Colonic mucosa (tissue), 4 donors: ENCODE measurements around the gene CYP26A1. TPM values are rescaled to one million over a fixed set of nuclear protein-coding genes. Genes with fewer than 3 reads are reported as not detected.

Experiments
- DNase-seq: peaks from one replicate; pipeline ENCODE4 v3.0.0-alpha.2; 2020
- H3K27ac ChIP-seq: fragments of 200-600 bp; one replicate; pipeline ENCODE4 v1.8.0; 2021
- H3K27me3 ChIP-seq: fragments of 200-600 bp; one replicate; pipeline ENCODE4 v1.8.0; 2021
- H3K36me3 ChIP-seq: fragments of 200-600 bp; one replicate; pipeline ENCODE4 v1.8.0; 2021
- H3K4me1 ChIP-seq: fragments of 200-600 bp; one replicate; pipeline ENCODE4 v1.8.0; 2021; ENCODE audit warnings: mild to moderate bottlenecking
- H3K4me3 ChIP-seq: fragments of 200-600 bp; one replicate; pipeline ENCODE4 v1.8.0; 2021
- H3K9ac ChIP-seq, 2 donors: one replicate each; pipeline ENCODE4 v1.7.0; 2013; ENCODE audit warnings: control low read depth in 2 of 2, low read depth in 2 of 2, low read length in 2 of 2
- H3K9me3 ChIP-seq: fragments of 200-600 bp; one replicate; pipeline ENCODE4 v1.8.0; 2021
- CTCF ChIP-seq: fragments of 200-600 bp; IDR thresholded peaks from one replicate; pipeline ENCODE4 v1.8.0; 2022; ENCODE audit warnings: antibody characterized with exemption, mild to moderate bottlenecking
- intact Hi-C: fragments of 100-400 bp; cut with DNase I; formaldehyde crosslinking; loops from one replicate; pipeline ENCODE4 v1.14.1; 2022
- total RNA-seq, 2 donors: library from RNA; stranded (reverse); fragmentation: NEBNext Ultra II Directional in 1 of 2; extraction: Animal tissue kit (Norgen Biotek cat#: 25700) in 1 of 2; gene quantifications; one replicate each; pipeline ENCODE4 v1.2.1, GENCODE V29; 2021
- donor health status: healthy.
- donor health status: DM: no; HTN: no; CAD: no.
- donor health status: DM: no; HTN: no; CAD: no.

CYP26A1 gene
- total RNA-seq, 2 donors from 2014 or later: not detected

DNA sequence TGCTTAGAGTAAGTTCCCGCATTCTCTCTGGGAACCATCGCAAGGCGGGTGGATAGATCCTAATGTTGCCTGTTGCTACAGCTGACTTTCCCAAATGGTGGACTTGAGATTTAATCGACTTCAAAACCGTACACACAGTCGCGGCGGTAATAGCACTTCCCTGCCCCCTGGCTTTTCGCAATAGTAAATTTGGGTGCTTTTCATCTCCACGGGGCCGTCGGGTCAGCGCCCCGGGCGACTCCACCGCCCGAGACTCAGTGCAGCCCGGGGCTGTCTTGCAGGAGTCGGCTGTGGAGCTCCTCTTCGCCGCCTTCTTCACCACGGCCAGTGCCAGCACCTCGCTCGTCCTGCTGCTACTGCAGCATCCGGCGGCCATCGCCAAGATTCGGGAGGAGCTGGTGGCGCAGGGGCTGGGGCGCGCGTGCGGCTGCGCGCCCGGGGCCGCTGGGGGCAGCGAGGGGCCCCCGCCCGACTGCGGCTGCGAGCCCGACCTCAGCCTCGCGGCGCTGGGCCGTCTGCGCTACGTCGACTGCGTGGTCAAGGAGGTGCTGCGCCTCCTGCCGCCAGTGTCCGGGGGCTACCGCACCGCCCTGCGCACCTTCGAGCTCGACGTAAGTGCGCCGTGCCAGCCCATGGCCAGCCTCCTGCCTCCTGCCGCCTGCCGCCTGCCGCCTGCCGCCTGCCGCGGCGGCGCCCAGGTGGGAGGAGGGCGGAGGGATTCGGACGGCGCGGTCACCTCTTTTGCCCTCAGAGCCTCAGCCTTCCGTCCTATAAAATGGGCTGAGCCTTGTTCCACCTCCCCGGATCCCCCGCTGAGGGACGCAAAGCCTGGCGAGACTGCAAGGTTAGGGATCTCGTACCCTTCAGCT lies 7.8 kb upstream of the CYP26A1 start:
- no peak for TF ChIP-seq CTCF
- Histone ChIP-seq H3K27me3 (peaks cover 86% of the 10 kb centered on the region), H3K27ac (no peak overlapping the region), H3K9ac (no peak overlapping the region), H3K36me3 (no peaks in the 10 kb centered on the region), H3K4me3 (no peak overlapping the region), H3K9me3 (no peaks in the 10 kb centered on the region), H3K4me1 (peaks cover 13% of the 10 kb centered on the region)
- no peak for DNase-seq
- intact Hi-C loops: no loop called here

- peaks cover 13% of the 10 kb centered on the region for H3K4me1 ChIP-seq
- DNase-seq: no peak
Observed at GRCh38 chr10:93066544-93066913, 7.2 kb upstream of the CYP26A1 start.

DNA sequence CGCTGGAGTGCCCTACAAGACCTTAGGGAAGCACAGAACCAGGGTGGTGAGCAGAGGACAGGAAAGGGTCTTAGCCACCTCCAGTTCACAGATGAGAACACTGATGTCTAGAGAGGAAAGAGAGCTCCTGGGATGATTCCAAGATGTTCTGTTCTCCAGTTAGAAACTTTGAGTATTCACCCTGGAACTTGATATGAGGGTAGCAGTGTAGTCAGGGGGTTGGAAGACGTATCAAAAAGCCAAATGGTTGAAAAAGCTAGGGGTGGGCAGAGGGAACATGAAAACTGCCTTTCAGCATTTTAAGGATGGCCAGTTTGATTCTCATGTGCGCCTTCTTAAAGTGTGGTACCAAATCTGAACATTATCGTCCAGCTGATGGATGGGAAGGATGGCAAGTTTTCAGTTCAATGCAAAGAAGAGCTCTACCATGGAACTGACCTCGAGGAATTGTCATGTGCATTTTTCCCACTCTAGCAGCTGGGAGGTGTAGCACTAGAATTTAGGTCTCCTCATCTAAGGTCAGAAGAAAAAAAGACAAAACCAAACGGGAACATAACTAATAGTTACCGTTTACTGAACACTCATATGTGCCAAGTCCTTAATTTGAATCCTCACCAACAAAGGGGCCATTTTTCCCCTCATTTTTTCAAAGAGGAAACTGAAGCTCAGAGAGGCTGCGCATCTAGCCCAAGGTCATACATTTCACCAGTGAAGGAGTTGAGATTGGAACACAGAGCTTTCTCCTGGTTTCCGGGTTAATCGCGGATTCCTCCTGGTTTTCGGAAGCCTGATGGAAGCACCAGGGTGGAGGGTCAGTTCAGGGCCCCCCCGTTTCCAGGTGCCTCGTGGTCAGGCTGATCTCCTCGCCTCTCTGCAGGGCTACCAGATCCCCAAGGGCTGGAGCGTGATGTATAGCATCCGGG lies 6.0 kb upstream of the CYP26A1 start:
- H3K9me3 ChIP-seq: no peaks in the 10 kb centered on the region
- no peak for TF ChIP-seq CTCF
- no peak for DNase-seq
- no peak overlapping the region for H3K4me3 ChIP-seq
- H3K36me3 ChIP-seq: no peaks in the 10 kb centered on the region
- peaks cover 9% of the 10 kb centered on the region for H3K4me1 ChIP-seq
- peaks cover 88% of the 10 kb centered on the region for H3K27me3 ChIP-seq
- H3K9ac ChIP-seq: no peak overlapping the region
- H3K27ac ChIP-seq: no peak overlapping the region
- intact Hi-C loops: no loop called here

More at GRCh38 chr10:93066544-93066913, 7.2 kb upstream of the CYP26A1 start:
- Histone ChIP-seq H3K9ac (no peak overlapping the region), H3K9me3 (no peaks in the 10 kb centered on the region), H3K4me3 (no peak overlapping the region), H3K27me3 (peaks cover 85% of the 10 kb centered on the region), H3K27ac (no peak overlapping the region), H3K36me3 (no peaks in the 10 kb centered on the region)
- intact Hi-C loops: no loop called here
- no peak for TF ChIP-seq CTCF

DNA sequence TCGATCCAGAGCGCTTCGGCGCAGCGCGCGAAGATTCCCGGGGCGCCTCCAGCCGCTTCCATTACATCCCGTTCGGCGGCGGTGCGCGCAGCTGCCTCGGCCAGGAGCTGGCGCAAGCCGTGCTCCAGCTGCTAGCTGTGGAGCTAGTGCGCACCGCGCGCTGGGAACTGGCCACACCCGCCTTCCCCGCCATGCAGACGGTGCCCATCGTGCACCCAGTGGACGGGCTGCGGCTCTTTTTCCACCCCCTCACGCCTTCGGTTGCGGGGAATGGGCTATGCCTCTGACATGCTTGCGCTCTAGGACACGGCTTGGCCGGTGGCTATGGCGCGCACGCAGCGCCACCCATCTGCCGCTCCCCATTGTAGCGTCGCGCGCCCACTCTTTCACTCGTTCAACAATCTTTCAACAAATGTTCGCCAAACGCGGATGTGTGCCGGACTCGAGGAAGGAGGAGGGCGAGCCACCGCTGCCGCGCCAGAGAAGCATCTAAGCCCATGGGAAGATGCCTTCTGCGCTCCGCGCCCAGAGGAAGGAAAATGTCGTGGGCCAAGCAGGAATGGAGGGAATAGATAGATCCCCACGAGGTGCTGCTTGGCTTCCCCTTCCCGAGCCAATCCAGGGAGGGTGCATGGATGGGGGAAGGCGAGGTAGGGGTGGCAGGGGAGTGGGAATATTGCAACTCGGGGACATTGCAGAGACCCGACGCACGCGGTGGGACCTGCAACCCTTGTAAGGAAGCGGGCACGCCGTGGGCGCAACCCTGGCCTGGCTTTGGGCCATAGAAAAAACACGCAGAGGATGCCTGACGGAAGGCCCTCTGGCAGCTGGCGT lies 5.1 kb upstream of the CYP26A1 start:
- Histone ChIP-seq H3K4me1 (peaks cover 9% of the 10 kb centered on the region), H3K9me3 (no peaks in the 10 kb centered on the region), H3K36me3 (no peaks in the 10 kb centered on the region), H3K9ac (no peak overlapping the region), H3K27ac (no peak overlapping the region), H3K4me3 (no peak overlapping the region), H3K27me3 (peaks cover 88% of the 10 kb centered on the region)
- intact Hi-C loops: no loop called here
- TF ChIP-seq CTCF: no peak
- no peak for DNase-seq

DNA sequence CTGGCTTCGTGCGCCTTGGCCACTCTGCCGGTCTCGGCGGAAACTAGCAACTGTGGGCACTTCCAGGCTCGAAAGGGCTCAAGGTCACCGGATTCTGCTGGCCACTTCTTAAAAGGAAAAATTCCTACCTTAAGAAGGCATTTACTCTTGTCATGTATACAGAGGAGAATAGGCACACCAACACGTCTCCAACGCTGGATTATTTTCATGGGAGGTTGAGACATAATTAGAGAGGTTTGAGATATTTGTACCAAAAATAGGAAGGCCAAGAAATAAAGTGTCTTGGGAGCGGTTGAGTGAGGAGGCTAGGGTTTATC lies 4.5 kb upstream of the CYP26A1 start:
- Histone ChIP-seq H3K9me3 (no peaks in the 10 kb centered on the region), H3K4me1 (peaks cover 14% of the 10 kb centered on the region), H3K9ac (no peak overlapping the region), H3K4me3 (no peak overlapping the region), H3K27me3 (peaks cover 88% of the 10 kb centered on the region), H3K36me3 (no peaks in the 10 kb centered on the region), H3K27ac (no peak overlapping the region)
- intact Hi-C loops: no loop called here
- no peak for TF ChIP-seq CTCF
- no peak for DNase-seq
